ENCODE measurements around the gene LMOD2. TPM values are rescaled to one million over a fixed set of nuclear protein-coding genes. Genes with fewer than 3 reads are reported as not detected.

The LMOD2 gene
- total and polyA plus RNA-seq, 9 of the 15 experiments (the other 6 are each of a cell fraction or from before 2014, with no cell fraction given): 0.04 TPM; not detected in 8

- no peak for TF ChIP-seq EZH2 (IDR thresholded peaks at IDR 0.05; ENCODE audit: borderline replicate concordance, low read depth, low read length)
- TF ChIP-seq MEIS2 (IDR thresholded peaks at IDR 0.05; ENCODE audit: partially characterized antibody): peak; percentile 93
- no peak for TF ChIP-seq KDM4B (IDR thresholded peaks at IDR 0.05; ENCODE audit: borderline replicate concordance in 2 of 2, low read depth in 1 of 2)
- TF ChIP-seq MYBL2 (IDR thresholded peaks at IDR 0.05; ENCODE audit: low read depth): no peak
- TF ChIP-seq MYBL2 (CRISPR knock-in tag; IDR thresholded peaks at IDR 0.05; ENCODE audit: borderline replicate concordance): no peak
- TF ChIP-seq SMARCA4 (IDR thresholded peaks at IDR 0.05): peak; percentile 38; the same call in 1 of the 2 replicates
- TF ChIP-seq ATF6 (CRISPR knock-in tag; IDR thresholded peaks at IDR 0.05): no peak
- TF ChIP-seq ZNF398 (CRISPR knock-in tag; IDR thresholded peaks at IDR 0.05): no peak
- no peak for TF ChIP-seq E2F1 (CRISPR knock-in tag; IDR thresholded peaks at IDR 0.05)
- no peak for TF ChIP-seq ATF1 (CRISPR knock-in tag; IDR thresholded peaks at IDR 0.05)
- no peak for TF ChIP-seq ATF1 (tag; IDR thresholded peaks at IDR 0.05)
- no peak for TF ChIP-seq GTF2F1 (IDR thresholded peaks at IDR 0.05; ENCODE audit: low read depth, low read length)
- TF ChIP-seq PTRF (tag; IDR thresholded peaks at IDR 0.05): no peak
- TF ChIP-seq ZNF280A (IDR thresholded peaks at IDR 0.05; ENCODE audit: low read depth, partially characterized antibody): no peak
- TF ChIP-seq SAFB2 (IDR thresholded peaks at IDR 0.05; ENCODE audit: borderline replicate concordance, low read depth, low read length, severe bottlenecking): no peak
- TF ChIP-seq KDM2B (CRISPR knock-in tag; IDR thresholded peaks at IDR 0.05): no peak
- TF ChIP-seq CEBPG (CRISPR knock-in tag; IDR thresholded peaks at IDR 0.05): no peak
- TF ChIP-seq CEBPG (tag; conservative IDR thresholded peaks at IDR 0.05 in 1 of 2, IDR thresholded peaks at IDR 0.05 in 1 of 2): peak in 1 of 2 experiments; percentile 61; a peak in 3 of 4 replicates
- no peak for TF ChIP-seq HINFP (tag; conservative IDR thresholded peaks at IDR 0.05; ENCODE audit: low read depth)
- no peak for TF ChIP-seq FUS (optimal IDR thresholded peaks at IDR 0.05; ENCODE audit: low read depth, low read length)
- TF ChIP-seq ZNF445 (CRISPR knock-in tag; IDR thresholded peaks at IDR 0.05; ENCODE audit: low read depth): no peak
- TF ChIP-seq SMAD4 (CRISPR knock-in tag; conservative IDR thresholded peaks at IDR 0.05): no peak
Measured at GRCh38 chr7:123680580-123680979, 24.9 kb downstream of the LMOD2 start (continued).
